ENCODE results near the gene MRI1. TPM values are rescaled to one million over a fixed set of nuclear protein-coding genes. Genes with fewer than 3 reads are reported as not detected.
"Not testable (repeated sequence)": the region's sequence is repeated elsewhere in the genome, so short reads cannot be mapped to it uniquely, and the experiment has no call there.

The MRI1 gene
- total RNA-seq, 1 experiment from 2014 or later, result 19.8 TPM

DNA sequence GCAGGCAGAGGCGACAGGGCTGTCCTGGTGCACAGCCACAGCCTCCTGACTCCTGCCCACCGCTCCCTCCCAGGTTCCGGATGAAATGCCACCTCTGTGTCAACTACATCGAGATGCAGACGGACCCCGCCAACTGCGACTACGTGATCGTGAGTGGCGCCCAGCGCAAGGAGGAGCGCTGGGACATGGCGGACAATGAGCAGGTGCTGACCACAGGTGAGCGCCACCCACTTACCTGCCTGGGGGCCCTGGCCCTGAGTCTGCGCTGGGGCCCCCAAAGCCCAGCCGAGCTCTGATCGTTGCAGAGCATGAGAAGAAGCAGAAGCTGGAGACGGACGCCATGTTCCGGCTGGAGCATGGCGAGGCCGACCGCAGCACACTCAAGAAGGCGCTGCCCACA is 5.5 kb upstream of the MRI1 start:
- DNase-seq (ENCODE audit: low spot score), result no peak

DNA sequence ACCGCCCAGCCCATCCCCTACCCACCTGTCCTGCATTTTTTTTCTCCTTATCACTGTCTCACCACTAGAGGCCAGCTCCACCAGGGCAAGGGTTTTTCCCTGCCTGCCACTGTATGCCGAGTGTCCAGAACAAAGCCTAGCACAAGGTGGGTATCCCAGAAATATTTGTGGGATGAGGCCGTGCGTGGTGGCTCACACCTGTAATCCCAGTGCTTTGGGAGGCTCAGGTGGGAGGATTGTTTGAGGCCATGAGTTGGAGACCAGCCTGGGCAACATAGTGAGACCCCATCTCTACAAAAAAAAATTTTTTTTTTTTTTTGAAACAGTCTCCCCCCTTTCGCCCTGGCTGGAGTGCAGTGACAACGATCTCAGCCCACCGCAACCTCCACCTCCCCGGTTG is 2.9 kb upstream of the MRI1 start:
- no peak for DNase-seq (ENCODE audit: low spot score)

DNA sequence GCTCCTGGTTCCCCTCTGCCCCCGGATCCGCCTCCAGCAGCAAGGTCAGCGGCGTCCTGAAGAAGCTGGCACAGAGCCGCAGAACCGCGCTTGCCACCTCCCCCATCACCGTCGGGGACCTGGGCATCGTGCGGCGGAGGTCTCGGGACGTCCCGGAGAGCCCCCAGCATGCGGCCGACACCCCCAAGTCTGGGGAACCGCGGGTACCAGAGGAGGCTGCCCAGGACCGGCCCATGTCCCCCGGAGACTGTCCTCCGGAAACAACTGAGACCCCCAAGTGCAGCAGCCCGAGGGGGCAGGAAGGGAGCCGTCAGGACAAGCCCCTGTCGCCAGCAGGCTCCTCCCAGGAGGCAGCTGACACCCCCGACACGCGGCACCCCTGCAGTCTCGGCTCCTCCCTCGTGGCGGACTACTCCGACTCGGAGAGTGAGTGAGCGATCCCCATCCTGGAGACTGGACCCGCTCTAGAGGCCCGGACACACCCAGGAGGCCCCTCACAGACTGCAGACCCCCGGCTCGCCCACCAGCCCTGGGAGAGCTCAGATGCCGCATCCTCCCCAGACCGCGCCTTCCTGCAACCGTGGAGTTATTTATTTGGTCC is 1.6 kb upstream of the MRI1 start:
- DNase-seq (ENCODE audit: low spot score), result no peak

DNA sequence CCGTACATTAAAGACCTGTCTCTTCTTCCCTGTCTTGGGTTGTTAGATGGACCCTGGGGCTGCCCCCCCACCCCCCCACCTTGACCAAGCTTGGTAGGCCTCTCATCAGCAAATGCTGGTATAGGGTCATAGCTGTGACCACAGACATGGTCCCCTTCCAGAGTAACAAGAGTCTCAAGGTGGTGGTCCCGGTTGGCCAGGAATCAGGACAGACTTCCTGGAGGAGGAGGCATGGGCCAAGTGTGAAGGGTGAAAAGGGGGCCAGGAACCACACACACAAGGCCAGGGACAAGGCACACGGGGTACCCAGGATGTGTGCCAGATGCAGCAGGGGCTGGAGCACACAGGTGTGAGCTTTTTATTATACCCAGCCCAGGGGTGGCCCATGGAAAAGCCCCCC is 1.1 kb upstream of the MRI1 start:
- DNase-seq (ENCODE audit: low spot score), result no peak

DNA sequence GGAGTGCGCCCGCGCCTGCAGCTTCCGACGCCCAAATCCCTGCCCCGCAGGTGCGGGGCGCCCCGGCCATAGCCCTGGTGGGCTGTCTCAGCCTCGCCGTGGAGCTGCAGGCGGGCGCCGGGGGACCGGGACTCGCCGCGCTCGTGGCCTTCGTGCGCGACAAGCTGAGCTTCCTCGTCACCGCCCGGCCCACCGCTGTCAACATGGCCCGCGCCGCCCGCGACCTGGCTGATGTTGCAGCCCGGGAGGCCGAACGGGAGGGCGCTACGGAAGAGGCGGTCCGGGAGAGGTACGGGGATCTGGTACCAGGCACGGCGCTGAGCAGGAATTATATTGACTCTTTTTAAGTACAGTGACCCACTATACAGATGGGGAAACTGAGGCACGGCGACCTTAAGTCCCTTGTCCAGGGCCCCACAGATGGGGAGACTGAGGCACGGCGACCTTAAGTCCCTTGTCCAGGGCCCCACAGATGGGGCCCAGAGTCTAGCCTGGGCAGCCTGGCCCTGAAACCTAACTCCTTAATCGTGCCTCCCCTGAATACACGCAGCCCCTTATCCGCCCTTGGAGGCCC is 586 bp downstream of the MRI1 start:
- DNase-seq (ENCODE audit: low spot score), result no peak

DNA sequence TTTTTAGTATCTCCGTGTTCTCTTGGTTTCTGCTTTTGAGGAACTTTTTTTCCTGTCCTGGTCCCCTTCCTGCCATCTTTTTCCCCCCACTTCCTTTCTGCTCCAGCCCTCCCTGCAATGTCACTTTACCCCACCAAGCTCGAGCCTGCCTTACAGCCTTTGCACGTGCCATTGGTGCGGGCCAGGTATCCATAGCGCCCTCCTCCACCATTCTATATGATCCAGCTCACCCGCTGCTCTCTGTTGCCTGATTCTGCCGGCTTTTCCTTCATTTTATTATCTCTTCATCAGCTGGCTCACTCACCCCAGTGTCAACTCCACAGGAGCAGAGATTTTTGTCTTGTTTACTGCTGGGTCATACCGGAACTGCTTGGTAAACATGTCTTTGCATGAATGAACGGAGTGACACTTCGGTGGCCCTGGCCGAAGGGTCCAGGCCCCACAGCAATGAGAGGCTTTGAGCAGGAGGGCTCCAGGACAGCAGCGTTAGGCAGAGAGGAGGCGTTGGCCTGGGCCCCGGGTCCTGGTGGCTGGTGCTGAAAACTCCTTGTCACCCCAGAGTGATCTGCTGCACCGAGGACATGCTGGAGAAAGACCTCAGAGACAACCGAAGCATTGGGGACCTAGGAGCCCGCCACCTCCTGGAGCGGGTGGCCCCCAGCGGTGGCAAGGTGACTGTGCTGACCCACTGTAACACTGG is 1.2 kb downstream of the MRI1 start:
- no peak for DNase-seq (ENCODE audit: low spot score)

DNA sequence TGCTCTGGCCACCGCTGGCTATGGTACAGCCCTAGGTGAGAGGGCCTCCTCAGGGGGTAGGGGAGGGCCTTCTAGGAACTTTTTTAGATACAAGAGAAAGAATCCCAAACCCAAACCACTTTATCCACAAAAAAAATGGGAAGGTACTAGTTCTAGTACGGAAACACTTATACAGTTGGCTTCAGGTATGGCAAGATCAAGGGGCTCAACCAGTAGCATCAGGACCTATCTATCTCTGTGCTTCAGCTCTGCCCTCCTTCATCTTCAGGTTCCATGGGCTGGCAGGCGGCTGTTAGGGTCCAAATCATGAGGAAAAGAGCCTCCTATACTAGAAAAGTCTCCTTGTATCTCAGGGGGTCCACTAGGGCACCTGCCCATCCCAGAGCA is 1.8 kb downstream of the MRI1 start:
- no peak for DNase-seq (ENCODE audit: low spot score)

DNA sequence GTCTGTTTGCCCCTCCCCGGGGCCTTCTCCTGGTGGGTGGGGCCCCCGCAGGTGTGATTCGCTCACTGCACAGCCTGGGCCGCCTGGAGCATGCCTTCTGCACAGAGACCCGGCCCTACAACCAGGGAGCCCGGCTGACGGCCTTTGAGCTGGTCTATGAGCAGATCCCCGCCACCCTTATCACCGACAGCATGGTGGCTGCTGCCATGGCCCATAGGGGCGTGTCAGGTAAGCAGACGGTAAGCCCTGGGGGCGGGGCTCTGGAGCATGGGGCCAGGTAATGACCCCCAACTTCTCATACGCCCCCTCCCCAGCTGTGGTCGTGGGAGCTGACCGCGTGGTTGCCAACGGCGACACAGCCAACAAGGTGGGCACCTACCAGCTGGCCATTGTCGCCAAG is 4.2 kb downstream of the MRI1 start:
- DNase-seq (ENCODE audit: low spot score), result no peak

DNA sequence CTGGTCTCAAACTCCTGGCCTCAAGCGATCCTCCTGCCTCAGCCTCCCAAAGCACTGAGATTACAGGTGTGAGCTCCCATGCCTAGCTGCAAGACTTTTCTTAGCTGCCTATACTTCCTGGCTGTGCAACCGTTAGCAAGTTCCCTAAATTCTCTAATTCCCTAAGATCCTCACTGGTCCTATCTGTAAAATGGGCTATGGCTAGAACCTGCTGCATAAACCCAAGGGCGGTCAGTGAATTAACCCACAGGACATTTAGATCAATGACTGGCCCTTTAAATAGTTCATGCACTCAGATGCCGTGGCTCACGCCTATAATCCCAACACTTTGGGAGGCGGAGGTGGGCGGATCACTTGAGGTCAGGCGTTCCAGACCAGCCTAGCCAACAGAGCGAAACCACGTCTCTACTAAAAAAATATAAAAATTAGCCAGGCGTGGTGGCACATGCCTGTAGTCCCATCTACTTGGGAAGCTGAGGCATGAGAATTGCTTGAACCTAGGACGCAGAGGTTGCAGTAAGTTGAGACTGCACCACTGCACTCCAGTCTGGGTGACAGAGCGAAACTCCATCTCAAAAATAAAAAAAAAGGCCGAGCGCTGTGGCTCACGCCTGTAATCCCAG is 5.8 kb downstream of the MRI1 start:
- no peak for DNase-seq (ENCODE audit: low spot score)

DNA sequence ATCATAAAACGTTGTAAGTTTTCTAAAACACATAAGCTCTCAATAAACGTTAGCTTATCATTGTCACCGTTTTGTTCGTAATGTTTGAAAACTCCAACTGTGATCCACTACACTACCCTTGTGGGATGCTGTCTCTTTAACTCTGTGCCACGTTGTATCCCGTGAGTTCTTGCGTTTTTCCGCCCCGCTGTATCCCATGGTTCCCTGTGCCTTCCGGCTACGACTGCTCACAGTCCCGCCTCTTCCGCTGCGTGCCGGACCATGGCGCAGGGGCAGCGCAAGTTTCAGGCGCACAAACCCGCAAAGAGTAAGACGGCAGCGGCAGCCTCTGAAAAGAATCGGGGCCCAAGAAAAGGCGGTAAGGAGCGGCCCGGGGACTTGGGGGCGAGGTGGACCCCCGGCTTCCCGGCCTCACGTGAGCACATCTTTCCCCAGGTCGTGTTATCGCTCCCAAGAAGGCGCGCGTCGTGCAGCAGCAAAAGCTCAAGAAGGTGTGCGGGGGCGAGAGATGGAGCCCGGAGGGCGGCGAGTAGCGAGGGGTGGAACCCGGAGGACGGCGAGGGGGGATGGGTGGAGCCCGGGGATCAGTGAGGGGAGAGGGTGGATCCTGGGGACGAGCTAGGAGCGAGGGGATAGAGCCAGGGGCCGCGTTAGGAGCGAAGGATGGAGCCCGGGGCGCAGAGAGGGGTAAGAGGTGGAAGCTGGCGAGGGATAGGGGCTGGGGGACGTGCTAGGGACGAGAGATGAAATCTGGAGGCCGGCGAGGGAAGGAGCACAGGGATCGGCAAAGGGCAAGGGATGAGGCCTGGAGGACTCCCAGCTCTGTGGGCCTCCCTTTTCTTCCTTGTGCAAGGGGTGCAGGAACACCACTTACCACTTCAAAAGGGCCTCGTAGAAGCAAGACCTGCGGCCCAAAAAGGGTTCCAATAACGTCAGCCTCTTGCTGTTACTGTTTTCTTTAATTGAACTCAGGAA is 10.2 kb downstream of the MRI1 start, which contains the start of gene C19orf53:
Gene C19orf53 (plus strand): TSS at position 240 of the 975 bp plus-strand sequence. CDS start 22 bp downstream, at position 262.
- DNase-seq (ENCODE audit: low spot score), result peak; percentile 93

DNA sequence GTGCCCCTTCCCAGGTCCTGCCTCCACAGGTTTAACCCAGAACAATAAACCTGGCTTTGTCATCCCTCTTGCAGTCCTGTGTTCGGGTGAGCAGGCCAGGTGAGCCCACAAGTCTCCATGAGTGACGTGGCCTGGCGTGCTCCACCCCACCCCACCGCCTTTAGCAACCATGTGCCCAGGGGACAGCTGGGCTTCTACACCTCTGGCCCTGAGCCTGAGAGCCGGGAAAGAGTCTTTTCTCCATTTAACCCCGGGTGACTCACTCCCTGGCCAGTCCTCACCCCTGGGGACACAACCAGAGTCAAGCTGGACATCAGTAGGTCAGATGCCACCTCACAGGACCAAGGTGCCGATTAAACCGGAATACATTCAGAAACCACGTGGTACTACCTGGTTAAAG is 14.1 kb downstream of the MRI1 start:
- DNase-seq (ENCODE audit: low spot score), result no peak

DNA sequence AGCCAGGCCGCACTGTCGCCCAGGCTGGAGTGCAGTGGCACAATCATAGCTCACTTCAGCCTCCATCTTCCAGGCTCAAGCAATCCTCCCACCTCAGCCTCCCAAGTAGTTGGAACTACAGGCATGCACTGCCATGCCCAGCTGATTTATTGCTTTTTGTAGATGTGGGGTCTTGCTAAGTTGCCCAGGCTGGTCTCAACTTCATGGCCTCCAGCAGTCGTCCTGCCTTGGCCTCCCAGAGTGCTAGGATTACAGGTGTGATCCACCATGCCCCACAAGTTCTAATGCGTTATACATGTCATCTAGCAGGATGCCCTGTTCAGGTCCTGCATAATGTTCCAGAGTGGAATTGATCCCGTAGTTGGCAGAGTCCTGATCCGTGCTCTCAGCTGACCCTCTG is 14.5 kb downstream of the MRI1 start:
- no peak for DNase-seq (ENCODE audit: low spot score)

DNA sequence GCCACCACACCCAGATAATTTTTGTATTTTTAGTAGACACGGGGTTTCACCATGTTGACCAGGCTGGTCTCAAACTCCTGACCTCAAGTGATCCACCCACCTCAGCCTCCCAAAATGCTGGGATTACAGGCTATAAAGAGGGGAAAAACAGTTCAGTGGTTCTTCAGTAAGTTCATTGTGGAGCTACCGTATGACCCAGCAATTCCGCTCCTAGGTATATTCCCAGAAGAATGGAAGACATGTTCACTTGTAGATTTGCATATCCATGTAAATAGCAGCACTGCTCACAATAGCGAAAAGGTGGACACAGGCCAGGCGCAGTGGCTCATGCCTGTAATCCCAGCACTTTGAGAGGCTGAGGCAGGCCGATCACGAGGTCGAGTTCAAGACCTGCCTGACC is 15.5 kb downstream of the MRI1 start:
- not testable (repeated sequence) for DNase-seq (ENCODE audit: low spot score)

DNA sequence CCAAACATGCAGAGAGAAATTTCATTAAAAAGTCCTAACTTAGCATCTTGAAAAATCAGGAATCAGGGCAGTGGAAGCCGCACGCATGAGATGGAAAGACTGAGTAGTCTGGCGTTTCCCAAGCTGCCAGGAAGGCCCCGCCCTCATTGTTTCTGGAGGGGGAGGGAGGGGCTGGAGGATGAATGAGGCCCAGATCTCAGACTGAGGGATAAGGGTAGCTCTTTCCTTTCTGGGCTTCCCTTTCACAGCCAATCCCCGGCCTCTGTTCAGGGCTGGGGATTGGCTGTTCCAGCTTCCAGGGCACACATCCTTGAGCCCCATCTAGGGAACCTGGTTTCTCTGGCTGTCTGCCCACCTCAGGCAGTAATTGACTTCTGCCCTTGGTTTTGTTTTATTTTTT is 17.2 kb downstream of the MRI1 start:
- peak; percentile 93 for DNase-seq (ENCODE audit: low spot score)

DNA sequence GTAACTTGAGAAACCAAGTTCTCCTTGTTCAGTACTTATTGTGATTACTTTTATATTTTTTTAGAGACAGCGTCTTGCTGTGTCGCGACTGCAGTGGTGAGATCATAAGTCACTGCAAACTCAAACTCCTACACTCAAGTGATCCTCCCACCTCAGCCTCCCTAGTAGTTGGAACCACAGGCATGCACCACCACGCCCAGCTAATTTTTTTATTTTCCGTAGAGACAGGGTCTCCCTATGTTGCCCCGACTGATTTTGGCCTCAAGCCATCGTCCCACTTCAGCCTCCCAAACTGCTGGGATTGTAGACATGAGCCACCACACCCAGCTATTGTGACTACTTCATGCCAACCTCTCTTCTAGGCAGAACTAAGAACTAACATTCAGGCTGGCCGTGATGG is 18.2 kb downstream of the MRI1 start:
- no peak for DNase-seq (ENCODE audit: low spot score)

DNA sequence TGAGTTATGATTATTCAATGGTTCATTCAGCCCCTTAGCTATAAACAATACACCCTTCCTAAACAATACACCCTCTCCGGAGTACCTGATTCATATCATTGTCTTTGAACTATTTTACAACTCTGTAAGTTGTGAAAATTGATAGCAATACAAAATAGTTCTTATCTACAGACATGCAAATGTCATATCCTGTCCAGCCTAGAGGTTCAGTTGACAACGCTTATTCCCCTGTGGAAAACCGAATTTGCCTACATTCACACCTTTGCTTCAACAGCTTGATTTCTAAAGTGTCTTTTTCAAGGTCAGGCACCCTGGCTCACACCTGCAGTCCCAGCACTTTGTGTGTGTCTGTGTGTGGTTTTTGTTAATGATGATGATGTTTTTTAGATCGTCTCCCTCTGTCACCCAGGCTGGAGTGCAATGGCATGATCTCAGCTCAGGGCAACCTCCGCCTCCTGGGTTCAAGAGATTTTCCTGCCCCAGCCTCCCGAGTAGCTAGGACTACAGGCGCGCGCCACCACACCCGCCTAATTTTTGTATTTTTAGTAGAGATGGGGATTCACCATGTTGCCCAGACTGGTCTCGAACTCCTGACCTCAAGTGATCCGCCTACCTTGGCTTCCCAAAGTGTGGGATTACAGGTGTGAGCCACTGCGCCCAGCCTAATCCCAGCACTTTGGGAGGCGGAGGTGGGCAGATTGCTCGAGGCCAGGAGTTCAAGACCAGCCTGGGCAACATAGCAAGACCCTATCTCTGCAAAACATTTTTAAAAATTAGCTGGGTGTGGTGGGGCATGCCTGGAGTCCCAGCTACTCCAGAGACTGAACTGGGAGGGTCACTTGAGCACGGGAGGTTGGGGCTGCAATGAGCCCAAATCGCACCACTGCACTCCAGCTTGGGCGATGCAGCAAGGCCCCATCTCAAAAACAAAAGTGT is 19.5 kb downstream of the MRI1 start:
- no peak for DNase-seq (ENCODE audit: low spot score)

DNA sequence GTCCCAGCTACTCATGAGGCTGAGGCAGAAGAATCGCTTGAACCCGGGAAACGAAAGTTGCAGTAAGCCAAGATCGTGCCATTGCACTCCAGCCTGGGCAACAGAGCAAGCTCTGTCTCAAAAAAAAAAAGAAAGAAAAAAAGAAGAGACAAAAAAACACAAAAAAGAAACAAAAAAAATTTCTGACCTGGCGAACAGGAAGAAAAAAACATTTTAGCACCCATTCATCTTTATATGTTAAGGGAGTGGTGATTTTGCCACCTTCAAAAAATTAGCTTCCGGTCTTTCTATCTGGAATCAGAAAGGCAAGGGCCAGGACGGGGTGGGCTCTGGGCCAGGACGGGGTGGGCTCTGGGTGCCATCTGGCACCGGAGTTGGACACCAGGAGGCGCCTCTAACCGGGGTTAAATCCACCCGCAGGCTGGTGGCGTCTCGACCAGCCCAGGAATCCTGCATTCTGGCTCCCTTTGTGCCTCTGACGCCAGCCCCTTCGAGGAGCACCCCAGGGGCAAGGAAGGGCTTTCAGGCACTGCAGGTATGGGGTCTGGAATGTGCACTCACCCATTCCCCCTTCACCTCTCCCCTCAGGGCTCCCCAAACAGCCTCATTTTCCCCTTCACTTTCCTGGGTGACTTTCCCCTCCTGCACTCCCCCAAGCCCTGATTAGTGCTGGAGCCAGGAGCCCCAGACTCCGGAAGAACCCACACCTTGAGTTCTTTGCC is 20.6 kb downstream of the MRI1 start:
- peak; percentile 64 for DNase-seq (ENCODE audit: low spot score)

DNA sequence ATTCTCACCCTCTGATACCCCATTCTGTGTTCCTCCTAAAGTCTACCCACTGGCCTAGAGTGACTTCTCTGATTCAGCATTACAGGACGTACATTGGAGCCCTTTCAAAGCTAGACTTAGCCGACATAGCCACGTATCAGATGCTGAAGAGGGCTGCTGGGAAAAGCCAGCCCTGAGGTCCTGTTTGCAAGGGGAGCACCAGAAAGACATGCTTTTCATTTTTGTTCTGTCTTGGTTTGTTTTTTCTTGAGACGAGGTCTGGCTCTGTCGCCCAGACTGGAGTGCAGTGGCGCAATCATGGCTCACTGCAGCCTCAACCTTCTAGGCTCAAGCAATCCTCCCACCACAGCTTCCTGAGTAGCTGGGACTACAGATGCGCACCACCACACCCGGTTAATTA is 24.7 kb downstream of the MRI1 start:
- DNase-seq (ENCODE audit: low spot score), result no peak

DNA sequence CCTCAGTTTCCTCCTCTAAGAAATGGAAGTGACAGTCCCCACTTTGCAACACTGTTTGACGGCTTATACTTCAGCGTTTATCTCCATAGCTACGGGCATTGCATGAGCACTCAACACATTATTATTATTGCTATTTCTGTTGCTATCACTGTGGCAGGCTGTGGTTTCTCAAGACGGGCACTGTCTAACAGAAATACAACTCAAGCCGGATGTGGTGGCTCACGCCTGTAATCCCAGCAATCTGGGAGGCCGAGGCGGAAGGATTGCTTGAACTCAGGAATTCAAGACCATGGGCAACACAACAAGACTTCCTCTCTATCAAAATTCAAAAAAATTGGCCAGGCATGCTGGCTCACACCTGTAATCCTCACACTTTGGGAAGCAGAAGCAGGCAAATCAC is 26.0 kb downstream of the MRI1 start:
- DNase-seq (ENCODE audit: low spot score), result no peak

DNA sequence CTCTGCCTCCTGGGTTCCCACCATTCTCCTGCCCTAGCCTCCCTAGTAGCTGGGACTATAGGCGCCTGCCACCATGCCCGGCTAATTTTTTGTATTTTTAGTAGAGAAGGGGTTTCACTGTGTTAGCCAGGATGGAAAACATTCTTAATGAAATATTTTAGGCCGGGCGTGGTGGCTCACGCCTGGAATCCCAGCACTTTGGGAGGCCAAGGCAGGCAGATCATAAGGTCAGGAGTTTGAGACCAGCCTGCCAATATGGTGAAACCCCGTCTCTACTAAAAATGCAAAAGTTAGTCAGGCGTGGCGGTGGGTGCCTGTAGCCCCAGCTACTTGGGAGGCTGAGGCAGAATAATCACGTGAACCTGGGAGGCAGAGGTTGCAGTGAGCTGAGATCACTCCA is 29.0 kb downstream of the MRI1 start:
- DNase-seq (ENCODE audit: low spot score), result not testable (repeated sequence)
